ENCODE results near the gene KRT14. TPM values are rescaled to one million over a fixed set of nuclear protein-coding genes. Genes with fewer than 3 reads are reported as not detected.
"Not testable (repeated sequence)": the region's sequence is repeated elsewhere in the genome, so short reads cannot be mapped to it uniquely, and the experiment has no call there.

KRT14 gene
- total RNA-seq, 1 donor from 2014 or later = 0.19 TPM

DNA sequence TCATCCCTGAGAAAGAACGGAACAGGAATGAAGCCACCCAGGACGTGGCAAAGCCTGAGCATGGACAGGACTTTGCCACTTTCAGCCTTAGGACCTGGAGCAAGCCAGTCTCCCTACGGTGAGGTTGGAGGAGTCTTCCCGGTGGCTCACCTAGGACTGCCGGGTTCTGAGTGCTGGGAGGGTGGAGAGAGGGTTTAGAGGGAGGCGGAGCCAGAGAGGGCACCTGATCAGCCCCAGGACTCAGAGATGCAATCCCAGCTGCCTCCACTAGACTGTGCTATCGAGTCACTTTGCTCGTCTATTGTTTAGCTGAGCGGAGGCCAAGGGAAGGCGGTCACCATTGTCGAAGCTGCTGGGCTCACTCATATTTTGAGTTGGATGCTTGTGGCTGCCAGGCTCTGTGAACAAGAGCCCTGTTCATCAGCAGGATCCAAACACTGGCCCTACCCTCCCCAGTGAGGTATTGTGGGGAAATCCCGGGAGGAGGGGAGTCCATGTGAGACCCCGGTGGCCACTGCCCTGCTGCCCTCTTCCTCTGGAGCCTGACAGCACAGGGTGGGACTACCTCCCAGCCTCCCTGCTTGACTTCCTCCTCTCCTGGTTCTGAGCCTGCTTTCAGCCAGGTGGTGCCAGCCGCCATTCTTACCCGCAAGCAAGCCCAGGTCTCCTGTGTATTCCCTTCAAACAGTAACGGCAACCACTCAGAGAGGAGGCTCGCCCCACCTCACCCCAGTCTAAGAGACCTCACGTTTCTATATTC lies 7.0 kb downstream of the KRT14 start:
- H3K27ac Mint-ChIP-seq = peak overlapping the region; percentile 94
- H3K36me3 Mint-ChIP-seq = no peaks in the 10 kb centered on the region
- peak overlapping the region; percentile 54 for H3K4me3 Mint-ChIP-seq
- no peaks in the 10 kb centered on the region for H3K4me1 Mint-ChIP-seq (ENCODE audit: unreplicated experiment)
- TF ChIP-seq, protein P1, sequence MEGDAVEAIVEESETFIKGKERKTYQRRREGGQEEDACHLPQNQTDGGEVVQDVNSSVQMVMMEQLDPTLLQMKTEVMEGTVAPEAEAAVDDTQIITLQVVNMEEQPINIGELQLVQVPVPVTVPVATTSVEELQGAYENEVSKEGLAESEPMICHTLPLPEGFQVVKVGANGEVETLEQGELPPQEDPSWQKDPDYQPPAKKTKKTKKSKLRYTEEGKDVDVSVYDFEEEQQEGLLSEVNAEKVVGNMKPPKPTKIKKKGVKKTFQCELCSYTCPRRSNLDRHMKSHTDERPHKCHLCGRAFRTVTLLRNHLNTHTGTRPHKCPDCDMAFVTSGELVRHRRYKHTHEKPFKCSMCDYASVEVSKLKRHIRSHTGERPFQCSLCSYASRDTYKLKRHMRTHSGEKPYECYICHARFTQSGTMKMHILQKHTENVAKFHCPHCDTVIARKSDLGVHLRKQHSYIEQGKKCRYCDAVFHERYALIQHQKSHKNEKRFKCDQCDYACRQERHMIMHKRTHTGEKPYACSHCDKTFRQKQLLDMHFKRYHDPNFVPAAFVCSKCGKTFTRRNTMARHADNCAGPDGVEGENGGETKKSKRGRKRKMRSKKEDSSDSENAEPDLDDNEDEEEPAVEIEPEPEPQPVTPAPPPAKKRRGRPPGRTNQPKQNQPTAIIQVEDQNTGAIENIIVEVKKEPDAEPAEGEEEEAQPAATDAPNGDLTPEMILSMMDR (conservative IDR thresholded peaks at IDR 0.05) = peak; percentile 81
- DNase-seq (ENCODE audit: extremely low spot score, unreplicated experiment) = peak; percentile 83
- peaks cover 5% of the 10 kb centered on the region for H3K9me3 Mint-ChIP-seq
- H3K27me3 Mint-ChIP-seq = no peaks in the 10 kb centered on the region

DNA sequence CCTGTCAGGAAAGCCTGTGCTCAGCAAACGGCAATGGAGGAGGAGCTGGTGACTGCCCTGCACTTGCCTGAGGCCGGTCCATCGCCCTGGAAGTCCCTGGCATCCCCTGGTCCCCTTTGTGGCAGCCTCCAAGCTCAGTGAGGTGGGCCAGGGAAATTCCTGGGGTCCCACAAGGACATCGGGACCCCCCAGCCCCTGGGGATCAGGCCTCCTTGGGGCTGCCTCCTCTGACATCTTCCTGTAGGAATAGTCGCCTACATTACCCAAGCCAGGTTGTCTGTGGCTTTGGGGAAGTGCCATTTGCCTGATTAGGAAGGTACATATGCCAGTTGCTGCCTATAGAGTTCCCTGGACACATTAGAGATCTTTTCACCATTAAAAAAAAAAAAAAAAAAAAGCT lies 7.7 kb downstream of the KRT14 start:
- Mint-ChIP-seq H3K27ac (peak overlapping the region; percentile 94), H3K9me3 (peaks cover 5% of the 10 kb centered on the region), H3K4me1 (ENCODE audit: unreplicated experiment) (no peaks in the 10 kb centered on the region), H3K27me3 (no peaks in the 10 kb centered on the region), H3K36me3 (no peaks in the 10 kb centered on the region), H3K4me3 (peak overlapping the region; percentile 54)
- no peak for DNase-seq (ENCODE audit: extremely low spot score, unreplicated experiment)
- TF ChIP-seq, protein P1 (conservative IDR thresholded peaks at IDR 0.05) = no peak

DNA sequence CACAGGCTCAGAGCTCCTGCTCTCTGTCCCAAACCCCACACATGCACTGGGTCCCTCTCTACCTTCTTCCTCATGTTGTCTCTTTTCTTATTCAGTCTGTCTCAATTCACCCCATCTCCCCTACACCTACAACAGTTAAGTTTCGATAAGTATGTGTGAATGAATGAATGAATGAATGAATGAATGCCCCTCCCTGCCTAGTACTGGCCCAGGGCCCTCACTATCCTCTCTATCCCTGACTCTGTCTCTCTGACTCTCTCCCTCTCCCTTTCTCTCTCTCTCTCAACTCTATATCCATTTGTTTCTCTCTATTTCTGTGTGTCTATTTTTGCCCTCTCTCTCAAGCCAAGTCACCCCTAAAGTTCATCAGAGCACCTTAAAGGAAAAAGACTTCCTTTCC lies 8.2 kb downstream of the KRT14 start:
- H3K27me3 Mint-ChIP-seq = peaks cover 2% of the 10 kb centered on the region
- H3K27ac Mint-ChIP-seq = peak overlapping the region; percentile 50
- H3K36me3 Mint-ChIP-seq = no peaks in the 10 kb centered on the region
- peak overlapping the region; percentile 3 for H3K4me3 Mint-ChIP-seq
- TF ChIP-seq, protein P1 (conservative IDR thresholded peaks at IDR 0.05) = no peak
- DNase-seq (ENCODE audit: extremely low spot score, unreplicated experiment) = no peak
- H3K4me1 Mint-ChIP-seq (ENCODE audit: unreplicated experiment) = no peaks in the 10 kb centered on the region
- peaks cover 5% of the 10 kb centered on the region for H3K9me3 Mint-ChIP-seq

DNA sequence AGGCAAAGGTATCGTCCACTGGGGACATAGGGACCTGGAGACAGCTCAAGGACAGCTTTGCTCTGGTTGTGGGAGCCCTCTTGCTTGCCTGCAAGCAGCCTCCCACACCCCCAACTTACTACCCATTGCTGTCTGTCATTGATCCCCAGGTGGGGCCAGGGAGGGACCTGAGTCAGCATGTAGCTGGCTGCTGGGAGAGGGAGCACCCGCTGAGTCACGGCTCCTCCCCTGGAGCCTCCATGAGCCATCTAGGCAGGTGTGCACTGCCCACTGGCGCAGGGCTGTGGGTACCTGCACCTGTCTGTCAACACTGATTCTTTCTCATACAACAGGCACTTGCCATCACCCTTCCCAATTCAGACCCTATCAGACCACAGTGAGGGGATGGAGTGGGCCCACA lies 10.0 kb downstream of the KRT14 start:
- DNase-seq (ENCODE audit: extremely low spot score, unreplicated experiment); H3K4me1 Mint-ChIP-seq (ENCODE audit: unreplicated experiment); H3K9me3 Mint-ChIP-seq; H3K27ac Mint-ChIP-seq; H3K36me3 Mint-ChIP-seq; H3K4me3 Mint-ChIP-seq: not testable (repeated sequence)
- H3K27me3 Mint-ChIP-seq = peaks cover 14% of the 10 kb centered on the region

DNA sequence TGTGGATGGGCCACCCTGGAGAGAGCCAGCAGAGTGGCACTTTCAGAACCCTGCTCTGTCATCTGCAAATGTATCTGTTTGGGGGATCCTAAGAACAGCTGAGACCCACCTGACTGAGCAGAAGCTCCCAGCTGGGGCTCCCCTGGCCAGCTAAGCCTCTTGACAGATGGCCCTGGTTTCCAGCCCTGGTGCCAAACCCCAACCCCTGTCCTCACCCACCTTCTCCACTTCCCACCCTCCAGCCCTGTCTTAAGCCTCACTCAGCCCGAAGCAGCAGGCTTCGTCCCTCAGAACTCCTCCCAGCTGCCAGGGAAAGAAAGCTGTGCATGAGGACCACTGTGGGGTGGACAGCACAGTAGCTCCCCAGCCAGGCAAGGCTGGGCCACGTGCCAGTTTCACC lies 11.4 kb downstream of the KRT14 start:
- no peak for DNase-seq (ENCODE audit: extremely low spot score, unreplicated experiment)
- Mint-ChIP-seq H3K27me3 (peaks cover 27% of the 10 kb centered on the region), H3K9me3 (no peaks in the 10 kb centered on the region), H3K27ac (no peak overlapping the region), H3K4me1 (ENCODE audit: unreplicated experiment) (no peaks in the 10 kb centered on the region), H3K36me3 (peaks cover 4% of the 10 kb centered on the region), H3K4me3 (no peak overlapping the region)
- TF ChIP-seq, protein P1 (conservative IDR thresholded peaks at IDR 0.05) = no peak

DNA sequence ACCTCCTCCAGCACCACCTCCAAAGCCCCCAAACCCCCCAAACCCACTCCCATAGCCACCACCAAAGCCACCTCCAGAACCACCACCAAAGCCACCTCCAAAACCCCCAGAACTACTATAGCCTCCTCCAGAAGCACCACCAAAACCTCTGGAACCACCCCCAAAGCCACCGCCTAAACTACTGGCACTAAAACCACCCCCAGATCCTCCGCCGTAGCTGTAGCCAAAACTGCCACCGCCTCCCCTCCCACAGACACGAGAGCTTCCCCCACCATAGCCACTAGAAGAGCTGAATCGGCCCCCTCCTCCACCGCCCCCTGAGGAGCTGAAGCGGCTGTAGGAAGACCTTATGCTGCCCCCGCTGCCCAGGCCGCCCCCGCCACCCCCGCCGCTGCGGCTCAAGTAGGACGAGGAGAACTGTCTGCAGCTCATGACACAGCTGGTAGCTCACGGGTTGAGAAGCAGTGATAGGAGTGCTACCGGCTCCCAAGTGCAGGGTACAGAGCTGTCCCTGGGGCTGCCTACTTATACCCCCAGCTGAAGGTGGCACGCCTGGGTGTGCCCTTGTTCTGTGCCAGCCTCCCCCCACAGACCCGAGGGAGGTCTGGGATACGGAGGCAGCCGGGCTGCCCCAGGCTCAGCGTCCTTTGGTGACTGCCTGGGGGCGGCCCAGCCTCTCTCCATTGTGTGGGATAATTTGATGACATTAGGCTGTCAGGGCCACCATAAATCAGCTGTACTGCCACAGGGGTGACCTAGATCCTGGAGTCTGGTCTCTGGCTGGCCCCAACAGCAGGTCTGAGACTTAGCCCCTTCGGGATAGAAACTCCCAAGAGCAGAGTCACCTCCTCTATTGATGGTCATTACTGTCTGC lies 14.9 kb downstream of the KRT14 start, which contains the start of gene KRT9:
Gene KRT9, minus strand, starts transcription at position 499 of the 874 bp plus-strand sequence. Its CDS starts 67 bp downstream, at position 432.
- peaks cover 4% of the 10 kb centered on the region for H3K36me3 Mint-ChIP-seq
- no peak within 1 kb of the TSS for H3K4me3 Mint-ChIP-seq
- no peak for DNase-seq (ENCODE audit: extremely low spot score, unreplicated experiment)
- H3K4me1 Mint-ChIP-seq (ENCODE audit: unreplicated experiment) = no peaks in the 10 kb centered on the region
- H3K27ac Mint-ChIP-seq = no peak within 1 kb of the TSS
- peaks cover 41% of the 10 kb centered on the region for H3K27me3 Mint-ChIP-seq
- no peaks in the 10 kb centered on the region for H3K9me3 Mint-ChIP-seq
- TF ChIP-seq, protein P1 (conservative IDR thresholded peaks at IDR 0.05) = no peak

Measured in type B pancreatic cell (in vitro differentiated cells).